ENCODE data around the gene CRIP1. TPM values are rescaled to one million over a fixed set of nuclear protein-coding genes. Genes with fewer than 3 reads are reported as not detected.

CRIP1 gene
- total RNA-seq, 1 donor from 2014 or later = 106 TPM

GRCh38 chr14:105458571-105458970 lies 28.1 kb upstream of the CRIP1 start:
- no peaks in the 10 kb centered on the region for H3K4me1 ChIP-seq
- intact Hi-C loops (cut with DNase I) = no loop called here
- TF ChIP-seq, protein P1, sequence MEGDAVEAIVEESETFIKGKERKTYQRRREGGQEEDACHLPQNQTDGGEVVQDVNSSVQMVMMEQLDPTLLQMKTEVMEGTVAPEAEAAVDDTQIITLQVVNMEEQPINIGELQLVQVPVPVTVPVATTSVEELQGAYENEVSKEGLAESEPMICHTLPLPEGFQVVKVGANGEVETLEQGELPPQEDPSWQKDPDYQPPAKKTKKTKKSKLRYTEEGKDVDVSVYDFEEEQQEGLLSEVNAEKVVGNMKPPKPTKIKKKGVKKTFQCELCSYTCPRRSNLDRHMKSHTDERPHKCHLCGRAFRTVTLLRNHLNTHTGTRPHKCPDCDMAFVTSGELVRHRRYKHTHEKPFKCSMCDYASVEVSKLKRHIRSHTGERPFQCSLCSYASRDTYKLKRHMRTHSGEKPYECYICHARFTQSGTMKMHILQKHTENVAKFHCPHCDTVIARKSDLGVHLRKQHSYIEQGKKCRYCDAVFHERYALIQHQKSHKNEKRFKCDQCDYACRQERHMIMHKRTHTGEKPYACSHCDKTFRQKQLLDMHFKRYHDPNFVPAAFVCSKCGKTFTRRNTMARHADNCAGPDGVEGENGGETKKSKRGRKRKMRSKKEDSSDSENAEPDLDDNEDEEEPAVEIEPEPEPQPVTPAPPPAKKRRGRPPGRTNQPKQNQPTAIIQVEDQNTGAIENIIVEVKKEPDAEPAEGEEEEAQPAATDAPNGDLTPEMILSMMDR (IDR thresholded peaks at IDR 0.05) = no peak
- H3K36me3 ChIP-seq = peaks cover 56 to 68% of the 10 kb centered on the region in 2 donors
- DNase-seq (ENCODE audit: low spot score in 2 of 2) = no peak
- H3K9me3 ChIP-seq = no peaks in the 10 kb centered on the region
- no peaks in the 10 kb centered on the region for H3K27me3 ChIP-seq
- H3K4me3 ChIP-seq = no peak overlapping the region
- H3K27ac ChIP-seq = no peak overlapping the region

GRCh38 chr14:105460116-105460515 lies 26.6 kb upstream of the CRIP1 start:
- peaks cover 62 to 68% of the 10 kb centered on the region in 2 donors for H3K36me3 ChIP-seq
- no peak for DNase-seq (ENCODE audit: low spot score in 2 of 2)
- H3K4me1 ChIP-seq = no peaks in the 10 kb centered on the region
- no peak overlapping the region for H3K4me3 ChIP-seq
- H3K27ac ChIP-seq = no peak overlapping the region
- no peaks in the 10 kb centered on the region for H3K27me3 ChIP-seq
- TF ChIP-seq, protein P1 (IDR thresholded peaks at IDR 0.05) = no peak
- intact Hi-C loops (cut with DNase I) = no loop called here
- no peaks in the 10 kb centered on the region for H3K9me3 ChIP-seq

DNA sequence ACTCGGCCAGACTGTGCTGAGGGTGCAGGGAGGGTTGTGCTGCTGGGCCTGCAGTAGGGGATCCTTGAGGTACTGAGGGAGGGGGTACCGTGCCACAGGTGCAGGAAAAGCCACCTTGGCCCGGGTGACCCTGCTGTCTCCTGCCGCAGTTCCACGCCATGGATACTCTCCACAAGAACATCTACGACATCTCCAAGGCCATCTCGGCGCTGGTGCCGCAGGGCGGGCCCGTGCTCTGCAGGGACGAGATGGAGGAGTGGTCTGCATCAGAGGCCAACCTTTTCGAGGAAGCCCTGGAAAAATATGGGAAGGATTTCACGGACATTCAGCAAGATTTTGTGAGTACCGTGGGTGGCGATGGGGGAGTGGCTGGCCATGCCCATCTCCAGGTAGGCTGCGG lies 26.1 kb upstream of the CRIP1 start:
- no peaks in the 10 kb centered on the region for H3K27me3 ChIP-seq
- DNase-seq (ENCODE audit: low spot score in 2 of 2) = no peak
- H3K9me3 ChIP-seq = no peaks in the 10 kb centered on the region
- TF ChIP-seq, protein P1 (IDR thresholded peaks at IDR 0.05) = no peak
- peaks cover 60 to 68% of the 10 kb centered on the region in 2 donors for H3K36me3 ChIP-seq
- H3K4me3 ChIP-seq = no peak overlapping the region
- intact Hi-C loops (cut with DNase I) = no loop called here
- no peak overlapping the region for H3K27ac ChIP-seq
- no peaks in the 10 kb centered on the region for H3K4me1 ChIP-seq

DNA sequence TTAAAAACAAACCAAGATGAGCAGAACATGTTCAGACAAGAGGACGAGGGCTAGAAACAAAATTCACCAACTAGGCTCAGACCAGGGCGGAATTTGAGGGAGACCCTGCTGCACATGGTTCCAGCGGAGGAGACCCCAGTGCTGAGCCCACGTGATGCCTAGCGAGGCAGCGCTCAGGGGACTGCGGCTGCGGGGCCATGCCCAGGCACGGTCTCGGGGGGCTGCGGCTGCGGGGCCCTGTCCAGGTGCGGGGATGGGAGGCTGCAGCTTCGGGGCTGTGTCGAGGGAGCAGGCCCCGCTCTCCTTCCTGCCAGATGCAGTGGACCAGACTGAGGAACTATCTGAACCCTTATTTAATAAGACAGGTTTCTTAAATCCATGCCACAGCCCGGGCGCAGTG lies 24.8 kb upstream of the CRIP1 start:
- H3K9me3 ChIP-seq = no peaks in the 10 kb centered on the region
- H3K27me3 ChIP-seq = no peaks in the 10 kb centered on the region
- intact Hi-C loops (cut with DNase I) = no loop called here
- TF ChIP-seq, protein P1 (IDR thresholded peaks at IDR 0.05) = no peak
- H3K4me3 ChIP-seq = no peak overlapping the region
- no peak for DNase-seq (ENCODE audit: low spot score in 2 of 2)
- H3K36me3 ChIP-seq = peaks cover 54 to 63% of the 10 kb centered on the region in 2 donors
- H3K27ac ChIP-seq = no peak overlapping the region
- H3K4me1 ChIP-seq = no peaks in the 10 kb centered on the region

GRCh38 chr14:105464501-105464900 lies 22.2 kb upstream of the CRIP1 start:
- DNase-seq (ENCODE audit: low spot score in 2 of 2) = no peak

More at GRCh38 chr14:105464501-105464900, 22.2 kb upstream of the CRIP1 start:
- intact Hi-C loops (cut with DNase I) = no loop called here
- Histone ChIP-seq H3K27me3 (no peaks in the 10 kb centered on the region), H3K9me3 (no peaks in the 10 kb centered on the region), H3K4me1 (peaks cover 12 to 15% of the 10 kb centered on the region in 2 donors), H3K4me3 (no peak overlapping the region), H3K36me3 (peaks cover 45 to 58% of the 10 kb centered on the region in 2 donors), H3K27ac (no peak overlapping the region)
- TF ChIP-seq, protein P1 (IDR thresholded peaks at IDR 0.05) = no peak

Measured in ascending aorta (tissue), 2 donors.